Measurements from ENCODE around the gene FITM1. TPM values are rescaled to one million over a fixed set of nuclear protein-coding genes. Genes with fewer than 3 reads are reported as not detected.

FITM1 gene
- polyA plus RNA-seq, 1 of the 3 experiments (the other 2 are of a cell fraction) = 0.12 TPM

GRCh38 chr14:24088095-24088494, 42.4 kb upstream of the FITM1 start (continued):
- TF ChIP-seq, protein P1, sequence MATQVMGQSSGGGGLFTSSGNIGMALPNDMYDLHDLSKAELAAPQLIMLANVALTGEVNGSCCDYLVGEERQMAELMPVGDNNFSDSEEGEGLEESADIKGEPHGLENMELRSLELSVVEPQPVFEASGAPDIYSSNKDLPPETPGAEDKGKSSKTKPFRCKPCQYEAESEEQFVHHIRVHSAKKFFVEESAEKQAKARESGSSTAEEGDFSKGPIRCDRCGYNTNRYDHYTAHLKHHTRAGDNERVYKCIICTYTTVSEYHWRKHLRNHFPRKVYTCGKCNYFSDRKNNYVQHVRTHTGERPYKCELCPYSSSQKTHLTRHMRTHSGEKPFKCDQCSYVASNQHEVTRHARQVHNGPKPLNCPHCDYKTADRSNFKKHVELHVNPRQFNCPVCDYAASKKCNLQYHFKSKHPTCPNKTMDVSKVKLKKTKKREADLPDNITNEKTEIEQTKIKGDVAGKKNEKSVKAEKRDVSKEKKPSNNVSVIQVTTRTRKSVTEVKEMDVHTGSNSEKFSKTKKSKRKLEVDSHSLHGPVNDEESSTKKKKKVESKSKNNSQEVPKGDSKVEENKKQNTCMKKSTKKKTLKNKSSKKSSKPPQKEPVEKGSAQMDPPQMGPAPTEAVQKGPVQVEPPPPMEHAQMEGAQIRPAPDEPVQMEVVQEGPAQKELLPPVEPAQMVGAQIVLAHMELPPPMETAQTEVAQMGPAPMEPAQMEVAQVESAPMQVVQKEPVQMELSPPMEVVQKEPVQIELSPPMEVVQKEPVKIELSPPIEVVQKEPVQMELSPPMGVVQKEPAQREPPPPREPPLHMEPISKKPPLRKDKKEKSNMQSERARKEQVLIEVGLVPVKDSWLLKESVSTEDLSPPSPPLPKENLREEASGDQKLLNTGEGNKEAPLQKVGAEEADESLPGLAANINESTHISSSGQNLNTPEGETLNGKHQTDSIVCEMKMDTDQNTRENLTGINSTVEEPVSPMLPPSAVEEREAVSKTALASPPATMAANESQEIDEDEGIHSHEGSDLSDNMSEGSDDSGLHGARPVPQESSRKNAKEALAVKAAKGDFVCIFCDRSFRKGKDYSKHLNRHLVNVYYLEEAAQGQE (IDR thresholded peaks at IDR 0.05; ENCODE audit: low read depth, low read length) = no peak

GRCh38 chr14:24089890-24090289, 40.6 kb upstream of the FITM1 start:
- CTCF ChIA-PET = interaction anchor here (1.1 to 25.4 kb wide), 10 partner anchors 16 to 127 kb away, joined by 3 to 1159 read pairs (median 4); partner anchors contain the start of genes CARMIL3, CPNE6, DCAF11 and NRL
- H2AFZ ChIP-seq (ENCODE audit: low read depth) = no peak overlapping the region
- no peak for DNase-seq
- H4K20me1 ChIP-seq (ENCODE audit: insufficient read depth) = no peaks in the 10 kb centered on the region
- H3K9ac ChIP-seq = no peak overlapping the region
- peaks cover 3 to 7% of the 10 kb centered on the region in 2 experiments; a peak in 1 of 4 replicates for H3K4me1 ChIP-seq (ENCODE audit: control insufficient read depth in 1 of 2, insufficient read depth in 2 of 2, low read depth in 1 of 2, low read length in 1 of 2)
- H3K9me3 ChIP-seq = no peaks in the 10 kb centered on the region
- no peak overlapping the region for H3K27ac ChIP-seq (ENCODE audit: low read depth in 2 of 2, low read length in 1 of 2)
- no peaks in the 10 kb centered on the region for H3K9me2 ChIP-seq
- H3K79me2 ChIP-seq (ENCODE audit: insufficient read depth) = peaks cover 4% of the 10 kb centered on the region; the same call in 1 of the 2 replicates
- POLR2A ChIA-PET = interaction anchor here (1.0 to 6.2 kb wide), 6 partner anchors 8 to 38 kb away, joined by 4 to 44 read pairs (median 4); partner anchors contain the start of gene CARMIL3
- peaks cover 3% of the 10 kb centered on the region for H3F3A ChIP-seq (replicated peaks; ENCODE audit: insufficient read depth)
- WGBS (ENCODE audit: low lambda C conversion rate) = 89% methylated on average over 6 of the region's 6 CpGs
- no peaks in the 10 kb centered on the region for H3K27me3 ChIP-seq (ENCODE audit: insufficient read depth)
- no peaks in the 10 kb centered on the region for H3K36me3 ChIP-seq (replicated peaks in 1 of 2; ENCODE audit: control insufficient read depth in 1 of 2, insufficient read depth in 2 of 2, low read length in 1 of 2)
- no peak overlapping the region for H3K4me3 ChIP-seq (ENCODE audit: low read depth in 2 of 2, low read length in 1 of 2)
- H3K4me2 ChIP-seq = no peak overlapping the region
- TF ChIP-seq ELF1 (IDR thresholded peaks at IDR 0.05) (no peak), GATA2 (CRISPR knock-in tag; IDR thresholded peaks at IDR 0.05) (no peak), CHD2 (IDR thresholded peaks at IDR 0.05; ENCODE audit: low read length, partially characterized antibody) (no peak)
- TF ChIP-seq, protein P2, sequence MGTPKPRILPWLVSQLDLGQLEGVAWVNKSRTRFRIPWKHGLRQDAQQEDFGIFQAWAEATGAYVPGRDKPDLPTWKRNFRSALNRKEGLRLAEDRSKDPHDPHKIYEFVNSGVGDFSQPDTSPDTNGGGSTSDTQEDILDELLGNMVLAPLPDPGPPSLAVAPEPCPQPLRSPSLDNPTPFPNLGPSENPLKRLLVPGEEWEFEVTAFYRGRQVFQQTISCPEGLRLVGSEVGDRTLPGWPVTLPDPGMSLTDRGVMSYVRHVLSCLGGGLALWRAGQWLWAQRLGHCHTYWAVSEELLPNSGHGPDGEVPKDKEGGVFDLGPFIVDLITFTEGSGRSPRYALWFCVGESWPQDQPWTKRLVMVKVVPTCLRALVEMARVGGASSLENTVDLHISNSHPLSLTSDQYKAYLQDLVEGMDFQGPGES (IDR thresholded peaks at IDR 0.05; ENCODE audit: low read depth, low read length) = no peak

DNA sequence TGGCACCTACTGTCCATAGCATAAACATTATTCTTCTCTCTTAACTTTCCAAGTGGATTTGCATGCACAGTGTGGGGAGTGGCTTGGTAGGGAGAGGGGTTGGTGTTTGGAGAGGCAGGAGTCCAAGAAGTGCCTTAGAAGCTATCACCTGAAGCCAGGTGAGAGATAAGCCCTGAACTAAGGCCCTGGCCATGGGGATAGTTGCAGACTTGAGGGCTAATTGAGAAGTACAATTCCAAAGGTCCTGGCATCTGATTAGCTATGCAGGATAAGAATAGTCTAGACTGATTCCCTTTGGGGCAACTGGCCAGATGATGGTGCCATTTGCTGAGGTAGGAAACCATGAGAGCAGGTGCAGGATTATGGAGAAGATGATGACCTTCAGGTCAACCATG, 38.4 kb upstream of the FITM1 start:
- no peak overlapping the region for H2AFZ ChIP-seq (ENCODE audit: low read depth)
- DNase-seq = no peak
- TF ChIP-seq, protein P3, sequence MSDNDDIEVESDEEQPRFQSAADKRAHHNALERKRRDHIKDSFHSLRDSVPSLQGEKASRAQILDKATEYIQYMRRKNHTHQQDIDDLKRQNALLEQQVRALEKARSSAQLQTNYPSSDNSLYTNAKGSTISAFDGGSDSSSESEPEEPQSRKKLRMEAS (IDR thresholded peaks at IDR 0.05; ENCODE audit: low read depth) = no peak
- TF ChIP-seq, protein P1 (IDR thresholded peaks at IDR 0.05; ENCODE audit: low read depth, low read length) = no peak
- TF ChIP-seq FOXJ3 (CRISPR knock-in tag; IDR thresholded peaks at IDR 0.05) (no peak), PBX3 (IDR thresholded peaks at IDR 0.05) (no peak), FOXM1 (IDR thresholded peaks at IDR 0.05; ENCODE audit: low read depth) (no peak), SMC3 (IDR thresholded peaks at IDR 0.05; ENCODE audit: low read depth, low read length) (no peak), TCF12 (IDR thresholded peaks at IDR 0.05) (no peak), CHD2 (IDR thresholded peaks at IDR 0.05; ENCODE audit: low read length, partially characterized antibody) (no peak), RAD21 (IDR thresholded peaks at IDR 0.05; ENCODE audit: low read length) (no peak), EP300 (IDR thresholded peaks at IDR 0.05; ENCODE audit: borderline replicate concordance in 1 of 2, low read depth in 1 of 2, low read length in 1 of 2) (no peak)
- H3K4me2 ChIP-seq = no peak overlapping the region
- no peaks in the 10 kb centered on the region for H3K36me3 ChIP-seq (replicated peaks in 1 of 2; ENCODE audit: control insufficient read depth in 1 of 2, insufficient read depth in 2 of 2, low read length in 1 of 2)
- ChIA-PET CTCF (interaction anchor here (1.9 to 25.4 kb wide), 4 partner anchors 14 to 69 kb away, joined by 7 to 1159 read pairs (median 113); partner anchors contain the start of genes CARMIL3, CPNE6, DCAF11 and IRF9), POLR2A (interaction anchor here (0.8 to 6.2 kb wide), 2 partner anchors 34 to 40 kb away, joined by 3 to 44 read pairs; no protein-coding TSS in a partner anchor)
- peaks cover 3% of the 10 kb centered on the region for H3F3A ChIP-seq (replicated peaks; ENCODE audit: insufficient read depth)
- H3K4me3 ChIP-seq (ENCODE audit: low read depth in 2 of 2, low read length in 1 of 2) = no peak overlapping the region
- H3K79me2 ChIP-seq (ENCODE audit: insufficient read depth) = peaks cover 16% of the 10 kb centered on the region
- no peak overlapping the region for H3K27ac ChIP-seq (ENCODE audit: low read depth in 2 of 2, low read length in 1 of 2)
- H3K9me3 ChIP-seq = no peaks in the 10 kb centered on the region
- H3K27me3 ChIP-seq (ENCODE audit: insufficient read depth) = no peaks in the 10 kb centered on the region
- no peak overlapping the region for H3K9ac ChIP-seq
- peaks cover 12 to 19% of the 10 kb centered on the region in 2 experiments; a peak in 2 of 4 replicates for H3K4me1 ChIP-seq (ENCODE audit: control insufficient read depth in 1 of 2, insufficient read depth in 2 of 2, low read depth in 1 of 2, low read length in 1 of 2)
- H4K20me1 ChIP-seq (ENCODE audit: insufficient read depth) = no peaks in the 10 kb centered on the region
- H3K9me2 ChIP-seq = no peaks in the 10 kb centered on the region

Measured in SK-N-SH (cell line).